GM21717 (cell line): Measurements from ENCODE around the gene DTNA.
"Not testable (repeated sequence)": the region's sequence is repeated elsewhere in the genome, so short reads cannot be mapped to it uniquely, and the experiment has no call there.

Experiments
- ATAC-seq: cut with Tn5 transposase; IDR thresholded peaks from one replicate; pipeline ENCODE4 v1.9.1; 2021; ENCODE audit warnings: mild to moderate bottlenecking, moderate library complexity; ENCODE audit not compliant: unreplicated experiment

Gene DTNA

DNA sequence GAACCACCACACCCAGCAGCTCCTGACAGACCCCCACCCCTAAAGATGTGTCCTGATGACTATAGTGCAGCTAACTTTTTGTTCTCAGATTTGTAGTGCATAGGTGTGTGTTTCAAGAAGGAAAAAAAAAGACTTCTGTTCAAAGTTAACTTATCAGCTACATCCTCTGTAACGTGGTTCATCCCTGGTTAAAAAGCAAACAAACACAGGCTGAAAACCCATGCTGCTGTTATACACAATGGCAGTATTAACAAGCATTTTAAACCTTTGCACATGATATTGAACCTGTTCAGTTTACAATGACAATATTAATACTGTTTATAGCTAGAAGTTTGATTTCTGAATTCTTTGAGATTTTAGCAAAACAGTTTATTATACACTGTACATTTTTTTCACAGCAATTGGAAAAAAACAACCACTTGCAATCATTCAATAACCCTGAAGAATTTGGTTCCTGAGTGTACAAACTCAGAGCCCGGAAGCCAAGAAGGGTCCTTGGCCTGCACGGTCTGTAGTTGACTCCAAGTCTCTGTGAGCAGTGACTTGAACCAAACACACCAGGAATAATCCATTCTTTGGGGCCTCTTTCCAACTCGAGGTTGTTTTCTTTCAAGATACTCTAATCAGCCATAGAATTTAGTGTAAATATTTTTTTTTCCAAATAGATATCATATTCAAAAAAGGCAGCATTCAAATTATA is 177.9 kb downstream of the DTNA start:
- ATAC-seq: no peak

GRCh38 chr18:34890486-34891085 is 180.5 kb downstream of the DTNA start:
- no peak for ATAC-seq

DNA sequence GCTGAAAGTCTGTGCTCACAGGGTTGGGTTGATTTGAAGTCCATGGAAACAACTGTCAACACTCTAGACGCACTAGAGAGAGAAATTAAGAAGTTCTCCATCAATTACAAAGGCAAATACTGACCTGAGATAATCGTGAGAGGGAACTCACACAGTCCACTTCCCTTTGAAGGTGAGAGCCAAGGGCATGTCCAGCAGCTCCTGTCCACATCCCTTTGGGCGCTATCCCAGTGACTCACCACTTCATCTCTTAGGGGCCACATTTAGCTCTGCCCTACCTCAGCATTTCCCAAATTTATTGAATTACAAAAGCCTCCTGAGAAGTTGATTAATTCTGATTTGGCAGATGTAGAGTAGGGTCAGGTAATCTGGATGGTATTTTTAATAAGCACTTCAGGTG is 182.3 kb downstream of the DTNA start:
- no peak for ATAC-seq

GRCh38 chr18:34893239-34893638 is 183.1 kb downstream of the DTNA start:
- ATAC-seq: no peak

DNA sequence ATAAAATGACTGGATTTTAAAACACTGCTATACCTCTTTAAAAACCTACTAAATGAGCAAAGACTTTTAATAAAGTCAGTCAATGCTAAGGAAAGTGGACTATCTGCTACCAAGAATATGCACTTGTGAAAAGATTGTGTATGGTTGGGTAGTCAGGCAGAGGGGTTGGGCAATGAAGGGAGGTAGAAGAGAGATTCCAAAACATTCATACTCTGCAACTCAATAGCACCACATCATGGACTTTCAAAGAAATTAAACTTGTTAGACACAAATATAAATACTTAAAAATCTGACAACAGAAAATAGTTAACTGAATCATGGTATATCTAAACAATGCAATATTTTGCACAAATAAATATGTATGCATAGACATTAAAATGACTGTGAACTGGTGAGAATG is 191.2 kb downstream of the DTNA start:
- no peak for ATAC-seq

- no peak for ATAC-seq
Observed at GRCh38 chr18:34904994-34905393, 194.9 kb downstream of the DTNA start.

- not testable (repeated sequence) for ATAC-seq
Observed at GRCh38 chr18:34906985-34907384, 196.9 kb downstream of the DTNA start.

GRCh38 chr18:34909637-34910364 is 199.7 kb downstream of the DTNA start:
- ATAC-seq: no peak

- ATAC-seq: no peak
Observed at GRCh38 chr18:34911081-34911480, 201.0 kb downstream of the DTNA start.

GRCh38 chr18:34911661-34912384 is 201.7 kb downstream of the DTNA start:
- ATAC-seq: no peak

DNA sequence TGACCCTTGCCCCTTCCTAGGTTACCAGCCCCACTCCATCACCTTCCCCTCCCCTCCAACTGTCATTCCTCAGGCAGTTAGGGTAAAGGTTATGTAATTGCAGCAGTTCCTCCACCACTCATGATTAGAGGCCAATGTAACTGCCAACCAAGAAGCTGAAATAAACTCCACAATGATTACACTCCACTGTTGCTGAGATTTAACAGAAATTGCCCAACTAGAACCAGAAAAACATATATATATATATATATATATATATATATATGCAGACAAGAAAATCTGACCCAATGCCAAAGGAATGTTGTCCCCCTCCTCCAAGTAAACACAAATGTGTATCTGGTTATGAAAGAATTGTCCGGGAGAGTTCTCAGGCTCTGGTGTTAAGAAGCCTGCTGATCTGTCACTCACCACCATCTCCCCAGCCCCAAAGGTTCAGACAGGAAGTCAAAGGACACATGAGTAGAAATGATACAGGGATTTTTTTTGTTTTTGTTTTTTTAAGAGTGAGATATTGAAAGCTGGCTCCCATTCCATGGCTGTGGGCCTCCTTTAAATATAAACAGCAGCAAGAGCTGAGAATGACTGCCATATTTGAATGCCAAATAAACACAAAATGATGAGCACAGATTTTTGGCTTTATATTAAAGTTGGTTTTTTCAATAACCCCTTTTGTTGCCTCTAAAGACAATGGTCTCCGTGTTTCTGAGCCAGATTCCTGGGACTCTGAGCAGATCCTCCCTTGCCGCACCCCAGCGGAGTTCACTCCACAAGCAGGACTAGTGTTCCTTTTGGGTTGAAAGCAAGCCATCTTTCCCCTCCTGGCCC is 204.0 kb downstream of the DTNA start:
- no peak for ATAC-seq

GRCh38 chr18:34915046-34915445 is 204.9 kb downstream of the DTNA start:
- no peak for ATAC-seq

DNA sequence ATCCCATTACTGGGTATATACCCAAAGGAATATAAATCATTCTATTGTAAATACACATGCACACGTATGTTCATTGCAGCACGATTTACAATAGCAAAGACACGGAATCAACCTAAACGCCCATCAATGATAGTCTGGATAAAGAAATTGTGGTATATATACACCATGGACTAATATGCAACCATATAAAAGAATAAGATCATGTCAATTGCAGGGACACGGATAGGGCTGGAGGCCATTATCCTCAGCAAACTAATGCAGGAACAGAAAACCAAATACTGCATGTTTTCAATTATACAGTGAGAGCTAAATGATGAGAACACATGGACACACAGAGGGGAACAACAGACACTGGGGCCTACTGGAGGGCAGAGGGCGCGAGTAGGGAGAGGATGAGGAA is 206.4 kb downstream of the DTNA start:
- not testable (repeated sequence) for ATAC-seq

GRCh38 chr18:34918856-34919255 is 208.8 kb downstream of the DTNA start:
- no peak for ATAC-seq

- no peak for ATAC-seq
Observed at GRCh38 chr18:34921226-34921625, 211.1 kb downstream of the DTNA start.

GRCh38 chr18:34921811-34922385 is 211.8 kb downstream of the DTNA start:
- no peak for ATAC-seq

DNA sequence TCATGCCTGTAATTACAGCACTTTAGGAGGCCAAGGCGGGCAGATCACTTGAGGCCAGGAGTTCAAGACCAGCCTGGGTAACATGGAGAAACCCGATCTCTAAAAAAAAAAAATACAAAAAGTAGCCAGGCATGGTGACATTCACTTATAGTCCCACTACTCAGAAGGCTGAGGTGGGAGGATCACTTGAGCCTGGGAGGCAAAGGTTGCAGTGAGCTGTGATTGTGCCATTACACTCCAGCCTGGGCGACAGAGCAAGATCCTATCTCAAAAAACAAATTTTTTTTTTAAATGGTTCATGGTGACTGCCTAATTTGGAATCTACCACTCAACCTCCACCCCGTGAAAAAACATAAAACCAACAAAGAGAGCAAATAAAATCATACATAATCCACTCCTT is 212.5 kb downstream of the DTNA start:
- ATAC-seq: not testable (repeated sequence)

- no peak for ATAC-seq
Observed at GRCh38 chr18:34923911-34924310, 213.8 kb downstream of the DTNA start.

GRCh38 chr18:34926683-34927082 is 216.6 kb downstream of the DTNA start:
- no peak for ATAC-seq

GRCh38 chr18:34928088-34928753 is 218.1 kb downstream of the DTNA start:
- ATAC-seq: no peak
